ENCODE measurements around the gene MUTYH. TPM values are rescaled to one million over a fixed set of nuclear protein-coding genes. Genes with fewer than 3 reads are reported as not detected.

MUTYH gene
- total RNA-seq, 3 donors from 2014 or later = 16.8 to 26.2 (median 25.8) TPM

DNA sequence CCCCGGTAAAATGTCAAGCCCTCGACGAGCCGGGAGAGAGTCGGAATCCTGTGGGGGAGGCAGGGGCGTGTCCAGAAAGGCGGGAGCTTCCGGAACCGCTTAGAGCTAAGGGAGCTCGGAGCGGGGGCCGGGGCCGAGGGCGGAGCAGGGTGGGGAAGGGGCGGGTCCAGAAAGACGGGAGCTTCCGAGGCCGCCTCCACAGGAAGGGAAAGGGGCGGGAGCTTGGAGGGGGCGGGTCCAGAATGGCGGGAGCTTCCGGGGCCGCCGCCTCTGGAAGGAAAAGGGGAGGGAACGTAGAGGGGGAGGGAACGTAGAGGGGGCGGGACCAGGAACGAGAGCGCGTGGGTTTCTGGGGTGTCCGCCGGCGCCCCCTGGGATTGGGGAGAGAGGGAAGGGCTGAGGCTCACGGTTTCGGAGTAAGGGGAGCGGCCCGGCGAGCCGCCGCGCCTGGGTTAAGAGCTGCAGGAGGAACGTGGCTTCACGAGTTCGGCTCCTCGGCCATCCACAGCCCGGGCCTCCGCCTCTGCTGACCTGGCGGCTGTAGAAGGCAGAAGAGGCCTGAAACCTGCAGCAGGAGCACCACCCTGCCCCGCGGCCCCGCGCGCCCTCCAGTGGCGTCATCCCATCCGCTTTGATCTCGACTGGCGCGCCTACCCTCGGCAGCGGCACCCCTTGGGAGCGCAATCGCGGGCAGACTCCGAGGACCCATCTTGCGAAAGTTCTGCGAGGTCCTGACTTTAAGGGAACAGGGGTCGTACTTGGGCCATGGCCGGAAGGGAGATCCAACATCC lies 36.5 kb downstream of the MUTYH start:
- Histone ChIP-seq H3K4me3 (peak overlapping the region; percentile 62 to 86 (median 67)), H3K36me3 (no peaks in the 10 kb centered on the region), H3K27ac (peak overlapping the region; percentile 91 to 96), H3K4me1 (peaks cover 0 to 6% of the 10 kb centered on the region in 2 donors), H3K27me3 (no peaks in the 10 kb centered on the region), H3K9me3 (no peaks in the 10 kb centered on the region)
- TF ChIP-seq POLR2A (IDR thresholded peaks at IDR 0.05) (peak; percentile 55), POLR2AphosphoS5 (IDR thresholded peaks at IDR 0.05) (peak; percentile 66 to 87 (median 84))
- TF ChIP-seq, protein P1, sequence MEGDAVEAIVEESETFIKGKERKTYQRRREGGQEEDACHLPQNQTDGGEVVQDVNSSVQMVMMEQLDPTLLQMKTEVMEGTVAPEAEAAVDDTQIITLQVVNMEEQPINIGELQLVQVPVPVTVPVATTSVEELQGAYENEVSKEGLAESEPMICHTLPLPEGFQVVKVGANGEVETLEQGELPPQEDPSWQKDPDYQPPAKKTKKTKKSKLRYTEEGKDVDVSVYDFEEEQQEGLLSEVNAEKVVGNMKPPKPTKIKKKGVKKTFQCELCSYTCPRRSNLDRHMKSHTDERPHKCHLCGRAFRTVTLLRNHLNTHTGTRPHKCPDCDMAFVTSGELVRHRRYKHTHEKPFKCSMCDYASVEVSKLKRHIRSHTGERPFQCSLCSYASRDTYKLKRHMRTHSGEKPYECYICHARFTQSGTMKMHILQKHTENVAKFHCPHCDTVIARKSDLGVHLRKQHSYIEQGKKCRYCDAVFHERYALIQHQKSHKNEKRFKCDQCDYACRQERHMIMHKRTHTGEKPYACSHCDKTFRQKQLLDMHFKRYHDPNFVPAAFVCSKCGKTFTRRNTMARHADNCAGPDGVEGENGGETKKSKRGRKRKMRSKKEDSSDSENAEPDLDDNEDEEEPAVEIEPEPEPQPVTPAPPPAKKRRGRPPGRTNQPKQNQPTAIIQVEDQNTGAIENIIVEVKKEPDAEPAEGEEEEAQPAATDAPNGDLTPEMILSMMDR (IDR thresholded peaks at IDR 0.05) = peak; percentile 17 to 58 (median 48)
- intact Hi-C loops (cut with DNase I; ENCODE audit: low total_unique reads) = loop anchor here (5.0 kb wide), 1 partner anchor 291 kb away; the partner anchor contains the start of genes HECTD3 and UROD
- peak; percentile 98 to 99 for DNase-seq (ENCODE audit: low spot score in 2 of 2)

DNA sequence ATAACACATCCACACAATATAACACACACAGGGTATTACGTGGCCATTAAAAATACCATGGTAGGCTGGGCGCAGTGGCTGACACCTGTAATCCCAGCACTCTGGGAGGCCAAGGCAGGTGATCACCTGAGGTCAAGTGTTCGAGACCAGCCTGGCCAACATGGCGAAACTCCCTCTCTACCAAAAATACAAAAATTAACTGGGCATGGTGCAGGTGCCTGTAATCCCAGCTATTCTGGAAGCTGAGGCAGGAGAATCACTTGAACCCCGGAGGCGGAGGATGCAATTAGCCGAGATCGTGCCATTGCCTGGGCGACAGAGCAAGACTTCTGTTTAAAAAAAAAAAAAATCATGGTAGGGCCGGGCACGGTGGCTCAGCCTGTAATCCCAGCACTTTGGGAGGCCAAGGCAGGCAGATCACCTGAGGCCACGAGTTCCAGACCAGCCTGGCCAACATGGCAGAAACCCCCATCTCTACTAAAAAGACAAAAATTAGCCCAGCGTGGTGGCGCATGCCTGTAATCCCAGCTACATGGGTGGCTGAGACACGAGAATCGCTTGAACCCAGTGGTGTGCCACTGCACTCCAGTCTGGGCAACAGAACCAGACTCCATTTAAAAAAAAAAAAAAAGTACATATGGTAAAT lies 37.6 kb downstream of the MUTYH start:
- H3K27ac ChIP-seq = peak overlapping the region; percentile 91 to 95
- no peaks in the 10 kb centered on the region for H3K9me3 ChIP-seq
- no peaks in the 10 kb centered on the region for H3K27me3 ChIP-seq
- no peak for DNase-seq (ENCODE audit: low spot score in 2 of 2)
- H3K36me3 ChIP-seq = no peaks in the 10 kb centered on the region
- intact Hi-C loops (cut with DNase I; ENCODE audit: low total_unique reads) = loop anchor here (5.0 kb wide), 1 partner anchor 290 kb away; the partner anchor contains the start of genes HECTD3 and UROD
- TF ChIP-seq POLR2A (IDR thresholded peaks at IDR 0.05) (no peak), POLR2AphosphoS5 (IDR thresholded peaks at IDR 0.05) (no peak)
- TF ChIP-seq, protein P1 (IDR thresholded peaks at IDR 0.05) = no peak
- peaks cover 0 to 6% of the 10 kb centered on the region in 2 donors for H3K4me1 ChIP-seq
- peak overlapping the region; percentile 62 to 86 (median 67) for H3K4me3 ChIP-seq

DNA sequence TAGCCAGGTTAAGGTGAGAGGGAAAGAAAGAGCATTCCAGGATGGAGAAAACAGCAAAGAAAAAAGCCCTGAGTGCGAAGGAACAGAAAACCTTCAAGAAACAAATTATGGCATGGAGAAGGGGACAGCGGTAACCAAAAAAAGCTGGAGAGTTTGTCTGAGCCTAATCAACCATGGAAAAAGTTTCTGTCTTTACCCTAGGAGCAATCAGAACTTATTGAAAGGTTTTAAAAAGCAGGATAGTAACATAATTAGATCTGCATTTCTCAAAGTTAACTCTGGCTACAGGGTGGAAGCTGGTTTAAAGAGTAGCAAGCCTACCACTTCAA lies 39.6 kb downstream of the MUTYH start:
- Histone ChIP-seq H3K4me1 (peaks cover 0 to 6% of the 10 kb centered on the region in 2 donors), H3K9me3 (no peaks in the 10 kb centered on the region), H3K27ac (no peak overlapping the region), H3K4me3 (no peak overlapping the region), H3K36me3 (no peaks in the 10 kb centered on the region), H3K27me3 (no peaks in the 10 kb centered on the region)
- no peak for DNase-seq (ENCODE audit: low spot score in 2 of 2)
- no peak for TF ChIP-seq POLR2A (IDR thresholded peaks at IDR 0.05)
- no peak for TF ChIP-seq POLR2AphosphoS5 (IDR thresholded peaks at IDR 0.05)
- TF ChIP-seq, protein P1 (IDR thresholded peaks at IDR 0.05) = no peak
- intact Hi-C loops (cut with DNase I; ENCODE audit: low total_unique reads) = loop anchor here (5.0 kb wide), 1 partner anchor 288 kb away; the partner anchor contains the start of genes HECTD3 and UROD

DNA sequence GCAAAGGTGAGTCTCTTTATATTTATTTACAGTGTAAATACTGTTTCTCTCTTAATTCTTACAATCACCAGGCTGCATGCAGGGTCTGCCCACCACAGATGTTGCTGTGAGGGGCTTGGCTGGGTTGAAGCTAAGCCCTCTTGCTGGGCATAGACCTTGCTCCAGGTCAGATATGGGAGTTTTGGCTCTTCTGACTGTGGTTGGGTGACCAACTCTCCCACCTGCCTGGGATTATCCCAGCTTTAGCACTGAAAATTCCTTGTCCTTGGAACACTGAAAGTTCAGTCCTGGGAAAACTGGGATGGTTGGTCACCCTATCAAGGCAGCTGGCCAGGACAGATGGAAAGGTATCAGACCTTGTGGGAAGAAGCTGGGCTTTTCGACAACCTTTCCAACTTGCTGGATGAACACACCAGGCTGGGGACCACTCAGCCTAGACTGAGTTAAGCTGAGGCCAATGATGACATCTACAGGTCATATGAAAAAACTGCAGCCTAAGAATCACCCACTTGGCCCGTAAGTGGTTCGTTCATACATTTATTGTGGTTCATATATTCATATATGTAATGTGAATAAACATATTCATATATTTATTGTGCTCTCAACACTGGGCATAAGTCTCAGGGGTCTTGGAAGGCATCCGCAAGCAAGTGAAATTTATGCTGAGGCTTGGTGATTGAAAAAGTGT lies 40.1 kb downstream of the MUTYH start:
- H3K27ac ChIP-seq = no peak overlapping the region
- TF ChIP-seq, protein P1 (IDR thresholded peaks at IDR 0.05) = peak in 2 of 3 donors; percentile 58 to 65
- no peak for TF ChIP-seq POLR2AphosphoS5 (IDR thresholded peaks at IDR 0.05)
- no peak overlapping the region for H3K4me3 ChIP-seq
- H3K27me3 ChIP-seq = no peaks in the 10 kb centered on the region
- peaks cover 0 to 6% of the 10 kb centered on the region in 2 donors for H3K4me1 ChIP-seq
- H3K36me3 ChIP-seq = no peaks in the 10 kb centered on the region
- intact Hi-C loops (cut with DNase I; ENCODE audit: low total_unique reads) = loop anchor here (5.0 kb wide), 1 partner anchor 288 kb away; the partner anchor contains the start of genes HECTD3 and UROD
- no peaks in the 10 kb centered on the region for H3K9me3 ChIP-seq
- no peak for DNase-seq (ENCODE audit: low spot score in 2 of 2)
